Naive thymus-derived CD4-positive, alpha-beta T cell (primary cell): ENCODE results near the gene RAC2. TPM values are rescaled to one million over a fixed set of nuclear protein-coding genes. Genes with fewer than 3 reads are reported as not detected.
"Not testable (repeated sequence)": the region's sequence is repeated elsewhere in the genome, so short reads cannot be mapped to it uniquely, and the experiment has no call there.

Source experiments
- ATAC-seq: fragments of 150-1000 bp; cut with Tn5 transposase; 2 replicates; pipeline ENCODE4 v1.10.0; 2021; ENCODE audit warnings: mild to moderate bottlenecking, moderate library complexity
- CTCF ChIA-PET: fragments of 350-600 bp; sonication (Branson Sonifier 250); formaldehyde crosslinking; loops from one replicate; lab custom pipeline; 2021; ENCODE audit warnings: antibody characterized with exemption; lab: Charles Lee
- POLR2A ChIA-PET: fragments of 350-600 bp; sonication (Branson Sonifier 250); formaldehyde crosslinking; loops from one replicate; lab custom pipeline; 2021; ENCODE audit warnings: antibody characterized with exemption, inconsistent platforms; lab: Charles Lee
- DNase-seq, 9 donors: peaks; one replicate each; pipeline versions ENCODE4 v3.0.0 to v3.0.0-alpha.2; 2020 to 2022; ENCODE audit warnings: mixed read lengths in 1 of 9
- H3K27ac ChIP-seq: one replicate; pipeline ENCODE4 v1.7.0; 2013; ENCODE audit warnings: mild to moderate bottlenecking, low read depth, low read length, moderate library complexity
- H3K27me3 ChIP-seq, 2 donors: one replicate each; pipeline ENCODE4 v1.7.0; 2013; ENCODE audit warnings: low read length in 2 of 2, mild to moderate bottlenecking in 2 of 2, moderate library complexity in 2 of 2; ENCODE audit not compliant: control insufficient read depth in 2 of 2, insufficient read depth in 2 of 2
- H3K36me3 ChIP-seq, 3 experiments: 1 replicate in 2 of 3; 2 replicates in 1 of 3; pipeline ENCODE4 v1.7.0; 2013; ENCODE audit warnings: low read length in 3 of 3, mild to moderate bottlenecking in 3 of 3, moderate library complexity in 1 of 3; ENCODE audit not compliant: insufficient read depth in 3 of 3, control insufficient read depth in 2 of 3
- H3K4me1 ChIP-seq, 2 donors: one replicate each; pipeline ENCODE4 v1.7.0; 2013; ENCODE audit warnings: low read length in 2 of 2, mild to moderate bottlenecking in 2 of 2, moderate library complexity in 1 of 2; ENCODE audit not compliant: control insufficient read depth in 2 of 2, insufficient read depth in 2 of 2
- H3K4me3 ChIP-seq: 2 replicates; pipeline ENCODE4 v1.7.0; 2013; ENCODE audit warnings: mild to moderate bottlenecking, low read length
- H3K9me3 ChIP-seq, 3 experiments: 1 replicate in 2 of 3; 2 replicates in 1 of 3; pipeline ENCODE4 v1.7.0; 2013; ENCODE audit warnings: low read length in 3 of 3; ENCODE audit not compliant: control insufficient read depth in 2 of 3
- H3K27ac Mint-ChIP-seq, 9 donors: one replicate each; pipeline ENCODE4 v1.8.0; 2020 to 2022; ENCODE audit warnings: mixed read lengths in 9 of 9, mild to moderate bottlenecking in 8 of 9, moderate library complexity in 5 of 9, inconsistent platforms in 2 of 9
- H3K27me3 Mint-ChIP-seq, 5 donors: one replicate each; pipeline ENCODE4 v1.8.0; 2021 to 2022; ENCODE audit warnings: mixed read lengths in 5 of 5, mild to moderate bottlenecking in 1 of 5
- H3K36me3 Mint-ChIP-seq, 5 donors: one replicate each; pipeline ENCODE4 v1.8.0; 2020 to 2022; ENCODE audit warnings: mixed read lengths in 5 of 5, mild to moderate bottlenecking in 3 of 5, inconsistent platforms in 1 of 5
- H3K4me1 Mint-ChIP-seq, 7 donors: one replicate each; pipeline ENCODE4 v1.8.0; 2020 to 2022; ENCODE audit warnings: mixed read lengths in 7 of 7, mild to moderate bottlenecking in 3 of 7, inconsistent platforms in 1 of 7
- H3K4me3 Mint-ChIP-seq, 10 donors: one replicate each; pipeline ENCODE4 v1.8.0; 2020 to 2022; ENCODE audit warnings: mild to moderate bottlenecking in 10 of 10, mixed read lengths in 10 of 10, moderate library complexity in 6 of 10, inconsistent platforms in 2 of 10
- H3K9me3 Mint-ChIP-seq, 11 donors: one replicate each; pipeline ENCODE4 v1.8.0; 2020 to 2022; ENCODE audit warnings: mixed read lengths in 11 of 11, mild to moderate bottlenecking in 4 of 11, inconsistent platforms in 1 of 11, moderate library complexity in 1 of 11
- intact Hi-C, 2 donors: fragments of 100-400 bp; cut with micrococcal nuclease; formaldehyde crosslinking; loops; one replicate each; pipeline ENCODE4 v1.15.1; 2023
- polyA plus RNA-seq, 2 donors: library from polyadenylated mRNA; unstranded; fragments of 300-500 nt; fragmentation: Illumina TruSeq; gene quantifications; one replicate each; pipeline ENCODE4 v1.2.3, GENCODE V29; 2021
- total RNA-seq, 6 experiments: library from RNA in 5 of 6; stranded (reverse) in 5 of 6; gene quantifications; 1 replicate in 5 of 6; 2 replicates in 1 of 6; pipeline ENCODE4 v1.2.3 and lab custom pipeline; 2021 to 2026

Gene RAC2
- total and polyA plus RNA-seq, 7 experiments from 2014 or later, result 263 to 886 (median 468) TPM

- Histone ChIP-seq H3K9me3 (no peaks in the 10 kb centered on the region), H3K27ac (no peak overlapping the region), H3K4me3 (no peak overlapping the region), H3K36me3 (peaks cover 0 to 14% (median 0%) of the 10 kb centered on the region in 3 experiments), H3K27me3 (no peaks in the 10 kb centered on the region), H3K4me1 (peaks cover 5 to 38% of the 10 kb centered on the region in 2 donors)
- Mint-ChIP-seq H3K9me3 (no peaks in the 10 kb centered on the region), H3K4me1 (peaks cover 16 to 75% (median 47%) of the 10 kb centered on the region in 7 donors), H3K27ac (peak overlapping the region in 8 of 9 donors; percentile 5 to 86 (median 73)), H3K36me3 (peaks cover 0 to 3% (median 0%) of the 10 kb centered on the region in 5 donors), H3K4me3 (no peak overlapping the region), H3K27me3 (no peaks in the 10 kb centered on the region)
- CTCF ChIA-PET, result interaction anchor here (0.5 to 2.9 kb wide), 2 partner anchors 55 to 422 kb away, joined by 3 to 9 read pairs; no protein-coding TSS in a partner anchor
- POLR2A ChIA-PET, result interaction anchor here (0.6 to 22.1 kb wide), 4 partner anchors 15 to 943 kb away, joined by 3 to 278 read pairs (median 162); partner anchors contain the start of gene RAC2
- no peak for ATAC-seq
- intact Hi-C loops, result no loop called here
- DNase-seq, result no peak
These were observed 39.9 kb downstream of the RAC2 start for GRCh38 chr22:37204045-37204655.

DNA sequence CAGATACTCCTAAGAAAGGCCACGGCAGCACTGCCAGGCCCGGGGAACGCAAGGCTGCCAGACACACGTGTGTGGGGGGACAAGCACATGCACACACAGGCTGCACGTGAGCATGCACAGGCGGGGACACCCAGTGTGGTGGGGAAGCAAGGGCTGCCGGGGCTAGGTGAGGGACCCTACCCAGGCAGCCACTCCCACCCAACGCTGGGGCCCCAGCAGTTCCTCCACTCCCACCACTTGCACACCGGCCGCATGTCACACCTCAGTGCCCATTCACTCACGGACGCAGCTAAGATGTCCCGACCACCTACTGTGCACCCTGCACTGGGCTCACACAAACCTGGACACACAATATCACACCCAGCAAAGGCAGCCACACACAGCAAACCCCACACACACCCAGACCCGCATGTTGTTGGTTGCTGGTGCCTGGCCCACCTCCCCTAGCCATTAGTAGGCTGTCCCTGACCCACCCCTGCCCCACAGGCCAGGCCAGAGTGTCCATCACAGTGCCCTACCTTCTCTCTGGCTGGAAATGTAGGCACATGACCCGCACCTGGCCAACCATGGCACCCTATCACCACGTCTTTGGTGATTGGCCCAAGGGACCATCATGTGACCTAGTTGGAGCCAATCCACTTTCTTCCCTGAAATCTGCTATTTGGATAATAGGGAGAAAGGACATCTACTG is 40.6 kb downstream of the RAC2 start:
- CTCF ChIA-PET, result interaction anchor here (2.0 to 2.9 kb wide), 2 partner anchors 39 to 56 kb away, joined by 5 to 9 read pairs; no protein-coding TSS in a partner anchor
- Histone ChIP-seq H3K36me3 (peaks cover 0 to 14% (median 0%) of the 10 kb centered on the region in 3 experiments), H3K9me3 (no peaks in the 10 kb centered on the region), H3K27ac (no peak overlapping the region), H3K4me1 (peaks cover 5 to 31% of the 10 kb centered on the region in 2 donors), H3K4me3 (no peak overlapping the region), H3K27me3 (no peaks in the 10 kb centered on the region)
- ATAC-seq, result no peak
- Mint-ChIP-seq H3K4me1 (peaks cover 10 to 69% (median 40%) of the 10 kb centered on the region in 7 donors), H3K27ac (peak overlapping the region in 4 of 9 donors; percentile 5 to 86 (median 52)), H3K9me3 (no peaks in the 10 kb centered on the region), H3K36me3 (peaks cover 0 to 3% (median 0%) of the 10 kb centered on the region in 5 donors), H3K4me3 (peak overlapping the region in 1 of 10 donors; percentile 25), H3K27me3 (no peaks in the 10 kb centered on the region)
- no peak for DNase-seq
- POLR2A ChIA-PET, result interaction anchor here (1.3 to 14.7 kb wide), 4 partner anchors 8 to 38 kb away, joined by 3 to 256 read pairs (median 84); partner anchors contain the start of gene RAC2
- intact Hi-C loops, result no loop called here

DNA sequence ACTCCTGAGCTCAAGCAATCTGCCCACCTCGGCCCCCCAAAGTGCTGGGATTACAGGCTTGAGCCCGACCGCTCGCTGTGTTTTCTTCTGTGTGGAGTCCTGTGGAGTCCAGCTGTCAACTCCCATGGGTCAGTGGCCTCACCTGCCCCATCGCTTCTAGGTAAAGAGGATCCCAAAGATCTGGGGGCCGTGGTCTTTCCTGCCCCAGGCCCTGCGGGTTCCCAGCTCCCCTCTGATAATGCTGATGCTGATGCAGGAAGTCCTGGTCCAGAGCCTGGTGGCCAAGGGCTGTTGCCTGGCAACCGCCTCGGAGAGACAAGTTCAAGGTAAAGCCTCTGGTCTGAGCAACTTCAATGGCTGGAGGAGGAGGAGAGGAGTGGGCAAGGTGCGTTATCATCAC is 41.4 kb downstream of the RAC2 start:
- peak overlapping the region in 3 of 9 donors; percentile 24 to 65 (median 36) for H3K27ac Mint-ChIP-seq
- H3K4me1 ChIP-seq, result peaks cover 12 to 30% of the 10 kb centered on the region in 2 donors

GRCh38 chr22:37202001-37202555 is 42.0 kb downstream of the RAC2 start:
- Histone ChIP-seq H3K9me3 (no peaks in the 10 kb centered on the region), H3K27me3 (no peaks in the 10 kb centered on the region), H3K4me3 (no peak overlapping the region), H3K27ac (no peak overlapping the region), H3K4me1 (peaks cover 18 to 30% of the 10 kb centered on the region in 2 donors), H3K36me3 (peaks cover 0 to 10% (median 0%) of the 10 kb centered on the region in 3 experiments)
- no peaks in the 10 kb centered on the region for H3K27me3 Mint-ChIP-seq
- H3K4me3 Mint-ChIP-seq, result no peak overlapping the region
- no peaks in the 10 kb centered on the region for H3K9me3 Mint-ChIP-seq
- intact Hi-C loops, result no loop called here
- H3K36me3 Mint-ChIP-seq, result peaks cover 0 to 3% (median 0%) of the 10 kb centered on the region in 5 donors
- POLR2A ChIA-PET, result interaction anchor here (1.3 to 14.7 kb wide), 5 partner anchors 7 to 40 kb away, joined by 3 to 256 read pairs (median 59); partner anchors contain the start of gene RAC2
- ATAC-seq, result no peak
- H3K27ac Mint-ChIP-seq, result peak overlapping the region in 3 of 9 donors; percentile 62 to 76 (median 70)
- H3K4me1 Mint-ChIP-seq, result peaks cover 18 to 66% (median 38%) of the 10 kb centered on the region in 7 donors
- CTCF ChIA-PET, result interaction anchor here (1.0 to 3.8 kb wide), 4 partner anchors 16 to 122 kb away, joined by 4 to 39 read pairs (median 10); no protein-coding TSS in a partner anchor
- DNase-seq, result no peak

More for the DNA sequence above, 41.4 kb downstream of the RAC2 start:
- H3K36me3 Mint-ChIP-seq, result peaks cover 0 to 3% (median 0%) of the 10 kb centered on the region in 5 donors
- intact Hi-C loops, result no loop called here
- H3K27me3 ChIP-seq, result no peaks in the 10 kb centered on the region
- ChIA-PET POLR2A (interaction anchor here (1.3 to 14.7 kb wide), 4 partner anchors 8 to 39 kb away, joined by 3 to 256 read pairs (median 84); partner anchors contain the start of gene RAC2), CTCF (interaction anchor here (1.0 to 2.0 kb wide), 2 partner anchors 35 to 40 kb away, joined by 4 to 5 read pairs; no protein-coding TSS in a partner anchor)
- no peaks in the 10 kb centered on the region for H3K9me3 ChIP-seq
- H3K4me1 Mint-ChIP-seq, result peaks cover 17 to 68% (median 41%) of the 10 kb centered on the region in 7 donors
- H3K36me3 ChIP-seq, result peaks cover 0 to 14% (median 0%) of the 10 kb centered on the region in 3 experiments
- DNase-seq (no peak), ATAC-seq (no peak)
- H3K4me3 Mint-ChIP-seq, result no peak overlapping the region
- no peak overlapping the region for H3K4me3 ChIP-seq
- no peaks in the 10 kb centered on the region for H3K27me3 Mint-ChIP-seq
- H3K9me3 Mint-ChIP-seq, result no peaks in the 10 kb centered on the region
- H3K27ac ChIP-seq, result no peak overlapping the region

- ATAC-seq, H3K9me3 ChIP-seq, H3K36me3 Mint-ChIP-seq, H3K27me3 Mint-ChIP-seq, intact Hi-C loops, H3K27ac ChIP-seq, H3K9me3 Mint-ChIP-seq, H3K27me3 ChIP-seq, H3K36me3 ChIP-seq, DNase-seq, H3K4me3 ChIP-seq: not testable (repeated sequence)
- ChIA-PET POLR2A (interaction anchor here (0.7 to 14.7 kb wide), 5 partner anchors 7 to 426 kb away, joined by 3 to 256 read pairs (median 59); partner anchors contain the start of gene RAC2), CTCF (interaction anchor here (0.7 to 3.8 kb wide), 6 partner anchors 17 to 121 kb away, joined by 3 to 39 read pairs (median 5); no protein-coding TSS in a partner anchor)
- peaks cover 20 to 29% of the 10 kb centered on the region in 2 donors for H3K4me1 ChIP-seq
- Mint-ChIP-seq H3K4me3 (peak overlapping the region in 1 of 10 donors; percentile 29), H3K4me1 (peaks cover 18 to 63% (median 35%) of the 10 kb centered on the region in 7 donors), H3K27ac (peak overlapping the region in 4 of 9 donors; percentile 28 to 76 (median 66))
These were observed 42.6 kb downstream of the RAC2 start for GRCh38 chr22:37201443-37201820.
